Measurements from ENCODE around the gene REL.
A peak's percentile ranks its signal among the peaks of the same experiment; 100 is the strongest.

Gene REL

GRCh38 chr2:60847854-60848253 is 33.5 kb upstream of the REL start:
- intact Hi-C loops (cut with DNase I; ENCODE audit: low total_unique reads): no loop called here
- H3K4me3 ChIP-seq: no peak overlapping the region
- no peaks in the 10 kb centered on the region for H3K9me3 ChIP-seq
- H3K4me1 ChIP-seq: no peaks in the 10 kb centered on the region
- DNase-seq: no peak
- no peak for TF ChIP-seq CTCF (IDR thresholded peaks at IDR 0.05)
- no peak overlapping the region for H3K27ac ChIP-seq
- no peaks in the 10 kb centered on the region for H3K36me3 ChIP-seq
- no peaks in the 10 kb centered on the region for H3K27me3 ChIP-seq

DNA sequence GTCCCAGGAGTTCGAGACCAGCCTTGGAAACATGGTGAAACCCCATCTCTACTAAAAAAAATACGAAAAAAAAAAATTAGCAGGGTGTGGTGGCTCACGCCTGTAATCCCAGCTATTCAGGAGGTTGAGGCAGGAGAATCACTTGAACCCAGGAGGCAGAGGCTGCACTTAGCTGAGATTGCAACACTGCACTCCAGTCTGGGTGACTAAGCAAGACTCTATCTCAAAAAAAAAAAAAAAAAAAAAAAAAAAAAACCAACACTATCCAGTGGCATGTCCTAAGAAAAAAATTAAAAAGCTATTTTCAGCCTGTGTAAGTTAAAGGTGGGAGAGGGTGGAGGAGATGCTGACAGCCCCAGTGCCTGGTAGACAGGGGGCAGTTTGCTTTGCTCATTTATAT is 32.2 kb upstream of the REL start:
- no peak for TF ChIP-seq CTCF (IDR thresholded peaks at IDR 0.05)
- no peaks in the 10 kb centered on the region for H3K36me3 ChIP-seq
- no peaks in the 10 kb centered on the region for H3K27me3 ChIP-seq
- no peak overlapping the region for H3K4me3 ChIP-seq
- intact Hi-C loops (cut with DNase I; ENCODE audit: low total_unique reads): no loop called here
- no peaks in the 10 kb centered on the region for H3K9me3 ChIP-seq
- no peak overlapping the region for H3K27ac ChIP-seq
- H3K4me1 ChIP-seq: no peaks in the 10 kb centered on the region
- DNase-seq: no peak

DNA sequence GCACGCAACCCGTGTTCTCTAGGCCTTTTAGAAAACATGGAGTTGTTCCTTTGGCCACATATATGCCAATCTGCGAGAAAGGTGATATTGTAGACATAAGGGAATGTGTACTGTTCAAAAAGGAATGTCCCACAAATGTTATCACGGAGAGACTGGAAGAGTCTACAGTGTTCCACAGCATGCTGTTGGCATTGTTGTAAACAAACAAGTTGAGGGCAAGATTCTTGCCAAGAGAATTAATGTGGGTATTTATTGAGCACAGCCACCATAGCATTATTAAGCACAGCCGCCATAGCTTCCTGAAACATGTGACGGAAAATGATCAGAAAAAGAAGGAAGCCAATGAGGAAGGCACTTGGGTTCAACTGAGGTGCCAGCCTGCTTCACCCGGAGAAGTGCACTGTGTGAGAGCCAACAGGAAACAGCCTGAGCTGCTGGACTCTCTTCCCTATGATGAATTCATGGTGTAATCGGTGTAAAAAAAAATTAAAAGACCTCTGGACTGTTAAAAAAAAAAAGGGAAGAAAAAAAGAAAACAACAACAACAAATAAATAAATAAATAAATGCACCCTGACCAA is 29.0 kb upstream of the REL start:
- TF ChIP-seq CTCF (IDR thresholded peaks at IDR 0.05): no peak
- H3K36me3 ChIP-seq: no peaks in the 10 kb centered on the region
- no peaks in the 10 kb centered on the region for H3K9me3 ChIP-seq
- H3K27ac ChIP-seq: no peak overlapping the region
- intact Hi-C loops (cut with DNase I; ENCODE audit: low total_unique reads): no loop called here
- no peak overlapping the region for H3K4me3 ChIP-seq
- no peaks in the 10 kb centered on the region for H3K4me1 ChIP-seq
- no peaks in the 10 kb centered on the region for H3K27me3 ChIP-seq
- DNase-seq: peak in 1 of 2 donors; percentile 63

- H3K4me1 ChIP-seq: no peaks in the 10 kb centered on the region
- no peak overlapping the region for H3K27ac ChIP-seq
- no peak for TF ChIP-seq CTCF (IDR thresholded peaks at IDR 0.05)
- H3K27me3 ChIP-seq: no peaks in the 10 kb centered on the region
- no peaks in the 10 kb centered on the region for H3K36me3 ChIP-seq
- H3K9me3 ChIP-seq: no peaks in the 10 kb centered on the region
- intact Hi-C loops (cut with DNase I; ENCODE audit: low total_unique reads): no loop called here
- DNase-seq: no peak
- H3K4me3 ChIP-seq: no peak overlapping the region
Observed at GRCh38 chr2:60853531-60853930, 27.8 kb upstream of the REL start.

- Histone ChIP-seq H3K36me3 (no peaks in the 10 kb centered on the region), H3K27me3 (no peaks in the 10 kb centered on the region), H3K4me3 (no peak overlapping the region), H3K9me3 (no peaks in the 10 kb centered on the region), H3K4me1 (no peaks in the 10 kb centered on the region), H3K27ac (no peak overlapping the region)
- no peak for TF ChIP-seq CTCF (IDR thresholded peaks at IDR 0.05)
- intact Hi-C loops (cut with DNase I; ENCODE audit: low total_unique reads): no loop called here
- no peak for DNase-seq
Observed at GRCh38 chr2:60855989-60856669, 25.2 kb upstream of the REL start.
